ENCODE measurements around the gene SF3A1.

The SF3A1 gene

GRCh38 chr22:30318799-30319419 lies 37.8 kb downstream of the SF3A1 start:
- no peaks in the 10 kb centered on the region for H3K27me3 Mint-ChIP-seq
- peaks cover 93% of the 10 kb centered on the region for H3K4me1 Mint-ChIP-seq (ENCODE audit: low read depth)
- peaks cover 87% of the 10 kb centered on the region for H3K36me3 Mint-ChIP-seq (ENCODE audit: low read depth)
- intact Hi-C loops (cut with micrococcal nuclease), result no loop called here
- H3K4me3 Mint-ChIP-seq, result no peak overlapping the region
- H3K9me3 Mint-ChIP-seq, result no peaks in the 10 kb centered on the region
- peak overlapping the region; percentile 48 for H3K27ac Mint-ChIP-seq

- Mint-ChIP-seq H3K4me3 (no peak overlapping the region), H3K27me3 (no peaks in the 10 kb centered on the region), H3K9me3 (no peaks in the 10 kb centered on the region), H3K27ac (peak overlapping the region; percentile 48), H3K4me1 (ENCODE audit: low read depth) (peaks cover 94% of the 10 kb centered on the region), H3K36me3 (ENCODE audit: low read depth) (peaks cover 87% of the 10 kb centered on the region)
- intact Hi-C loops (cut with micrococcal nuclease), result no loop called here
These were observed 38.9 kb downstream of the SF3A1 start for GRCh38 chr22:30317778-30318177.

DNA sequence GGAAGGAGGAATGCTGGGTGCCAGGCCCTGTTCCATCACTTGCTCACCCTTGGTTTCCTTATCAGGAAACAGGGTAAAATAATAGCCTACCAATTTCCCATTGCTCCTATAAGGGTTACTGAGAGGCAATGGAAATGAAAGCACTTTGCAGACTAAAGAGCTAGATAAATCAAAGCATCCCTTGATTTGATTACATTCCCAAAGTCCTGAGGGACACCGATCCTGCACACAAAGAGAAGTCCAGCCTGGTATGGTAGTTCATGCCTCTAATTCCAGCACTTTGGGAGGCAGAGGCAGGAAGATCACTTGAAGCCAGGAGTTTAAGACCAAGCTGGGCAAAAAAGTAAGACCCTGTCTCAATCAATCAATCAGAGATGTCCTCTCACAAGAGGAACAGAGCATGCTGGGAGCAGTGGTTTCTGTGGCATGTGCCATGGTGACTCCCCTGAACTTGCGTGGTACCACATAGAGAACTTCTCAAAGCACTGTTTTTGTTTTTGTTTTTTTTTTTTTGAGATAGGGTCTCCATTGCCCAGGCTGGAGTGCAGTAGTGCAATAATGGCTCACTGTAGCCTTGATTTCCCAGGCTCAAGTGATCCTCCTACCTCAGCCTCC lies 40.6 kb downstream of the SF3A1 start:
- Mint-ChIP-seq H3K4me3 (no peak overlapping the region), H3K27ac (no peak overlapping the region), H3K36me3 (ENCODE audit: low read depth) (peaks cover 83% of the 10 kb centered on the region)

GRCh38 chr22:30314915-30315314 lies 41.8 kb downstream of the SF3A1 start:
- H3K36me3 Mint-ChIP-seq (ENCODE audit: low read depth), result peaks cover 71% of the 10 kb centered on the region
- H3K9me3 Mint-ChIP-seq, result no peaks in the 10 kb centered on the region
- no peaks in the 10 kb centered on the region for H3K27me3 Mint-ChIP-seq
- H3K4me1 Mint-ChIP-seq (ENCODE audit: low read depth), result peaks cover 99% of the 10 kb centered on the region
- no peak overlapping the region for H3K4me3 Mint-ChIP-seq
- H3K27ac Mint-ChIP-seq, result peak overlapping the region; percentile 42
- intact Hi-C loops (cut with micrococcal nuclease), result no loop called here

More for the DNA sequence above, 40.6 kb downstream of the SF3A1 start:
- H3K9me3 Mint-ChIP-seq, result no peaks in the 10 kb centered on the region
- intact Hi-C loops (cut with micrococcal nuclease), result no loop called here
- peaks cover 99% of the 10 kb centered on the region for H3K4me1 Mint-ChIP-seq (ENCODE audit: low read depth)
- no peaks in the 10 kb centered on the region for H3K27me3 Mint-ChIP-seq

DNA sequence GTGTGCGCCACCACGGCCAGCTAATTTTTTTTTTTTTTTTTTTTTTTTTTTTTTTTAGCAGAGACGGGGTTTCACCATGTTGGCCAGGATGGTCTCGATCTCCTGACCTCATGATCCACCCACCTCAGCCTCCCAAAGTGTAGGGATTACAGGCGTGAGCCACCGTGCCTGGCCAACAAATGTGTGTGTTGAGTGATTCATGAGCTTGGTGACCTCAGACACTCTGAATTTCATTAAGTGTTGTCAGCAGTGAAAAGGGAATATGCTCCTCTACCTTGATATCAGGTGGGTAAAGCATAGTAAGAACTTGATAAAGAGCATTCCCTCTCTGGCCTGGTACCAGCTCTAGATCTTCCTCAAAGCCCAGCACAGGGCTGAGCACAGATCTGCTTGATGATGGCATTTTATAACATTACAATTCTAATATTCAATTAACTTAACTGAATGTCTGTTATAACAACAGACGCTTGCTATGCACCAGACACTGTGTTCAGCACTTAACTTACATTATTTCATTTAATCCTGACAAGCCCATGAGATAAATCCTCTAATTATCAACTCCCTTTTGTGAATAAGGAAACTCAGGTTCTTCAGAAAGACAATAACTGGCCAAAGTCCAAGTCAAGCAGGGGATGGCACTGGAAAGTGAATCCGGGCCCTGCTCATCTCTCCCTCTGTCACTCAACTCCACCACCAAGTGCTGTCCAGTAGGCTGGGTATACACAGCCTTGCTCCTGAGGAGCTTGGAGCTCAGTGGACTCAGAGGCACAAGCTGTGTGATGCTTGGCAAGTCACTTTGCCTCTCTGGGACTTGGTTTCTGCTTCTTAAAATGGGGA lies 42.9 kb downstream of the SF3A1 start:
- peaks cover 64% of the 10 kb centered on the region for H3K36me3 Mint-ChIP-seq (ENCODE audit: low read depth)
- peak overlapping the region; percentile 47 for H3K27ac Mint-ChIP-seq
- no peaks in the 10 kb centered on the region for H3K27me3 Mint-ChIP-seq
- intact Hi-C loops (cut with micrococcal nuclease), result no loop called here
- no peak overlapping the region for H3K4me3 Mint-ChIP-seq
- H3K4me1 Mint-ChIP-seq (ENCODE audit: low read depth), result peaks cover 99% of the 10 kb centered on the region
- H3K9me3 Mint-ChIP-seq, result no peaks in the 10 kb centered on the region

DNA sequence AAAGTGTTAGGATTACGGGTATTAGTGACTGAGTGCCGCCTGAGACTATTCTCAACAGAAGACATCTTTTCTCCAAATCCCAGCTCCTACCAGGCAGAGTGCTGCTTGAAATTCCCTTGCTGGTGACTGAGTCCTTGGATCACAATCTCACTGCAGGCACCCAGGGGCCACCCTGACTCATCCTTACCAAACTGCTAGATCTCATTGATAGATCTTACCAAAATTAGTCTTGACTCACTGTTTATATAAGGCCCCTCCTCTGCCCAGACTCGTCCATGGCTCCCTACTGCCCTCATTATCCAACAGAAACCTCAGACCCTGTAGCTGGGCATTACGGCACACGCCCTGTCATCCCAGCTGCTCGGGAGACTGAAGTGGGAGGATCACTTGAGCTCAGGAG lies 44.6 kb downstream of the SF3A1 start:
- Mint-ChIP-seq H3K27me3 (no peaks in the 10 kb centered on the region), H3K36me3 (ENCODE audit: low read depth) (peaks cover 56% of the 10 kb centered on the region), H3K27ac (peak overlapping the region; percentile 60), H3K9me3 (no peaks in the 10 kb centered on the region), H3K4me1 (ENCODE audit: low read depth) (peaks cover 99% of the 10 kb centered on the region), H3K4me3 (no peak overlapping the region)
- intact Hi-C loops (cut with micrococcal nuclease), result no loop called here

DNA sequence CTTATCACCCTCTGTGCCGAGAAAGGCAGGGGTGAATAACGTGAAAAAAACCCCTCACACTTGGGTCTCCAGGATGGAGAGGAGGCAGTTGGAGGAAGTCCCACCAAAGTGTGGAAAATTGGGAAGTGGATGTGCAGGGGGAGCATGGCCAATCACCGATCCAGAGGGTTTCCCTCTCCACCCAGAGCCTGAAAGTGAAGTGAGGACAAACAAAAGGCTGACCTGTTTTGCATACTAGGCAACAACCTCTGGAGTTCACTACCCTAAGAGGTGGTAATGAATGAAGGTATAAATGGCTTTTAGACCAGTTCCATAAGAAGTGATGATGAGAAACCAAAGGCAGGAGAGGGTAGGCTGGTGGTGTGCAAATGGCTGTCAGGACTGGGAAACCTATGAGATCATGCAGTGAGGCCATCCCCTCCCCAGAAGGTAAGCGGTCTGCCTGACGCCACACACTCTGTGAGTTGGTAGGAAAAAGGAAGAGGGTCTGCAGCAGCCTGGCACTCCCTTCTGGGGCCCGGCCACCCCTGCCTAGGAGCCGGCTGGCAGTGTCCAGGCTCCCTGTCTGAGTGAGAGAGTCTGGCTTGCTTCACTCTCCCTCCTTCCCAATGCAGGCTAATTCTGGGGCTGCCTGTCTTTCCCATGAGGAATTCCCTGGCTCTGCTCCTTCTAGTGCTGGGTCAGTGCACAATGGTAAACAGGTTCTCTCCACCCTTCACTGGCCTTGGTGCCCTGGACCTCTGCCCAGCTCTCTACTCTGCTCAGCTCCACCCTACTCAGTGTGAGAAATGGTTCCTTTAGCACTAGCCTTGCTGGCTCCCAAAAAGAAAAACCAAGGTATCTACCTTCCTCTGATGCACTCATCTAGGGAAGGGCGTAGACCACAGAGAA lies 45.6 kb downstream of the SF3A1 start:
- peaks cover 100% of the 10 kb centered on the region for H3K4me1 Mint-ChIP-seq (ENCODE audit: low read depth)
- peaks cover 50% of the 10 kb centered on the region for H3K36me3 Mint-ChIP-seq (ENCODE audit: low read depth)

DNA sequence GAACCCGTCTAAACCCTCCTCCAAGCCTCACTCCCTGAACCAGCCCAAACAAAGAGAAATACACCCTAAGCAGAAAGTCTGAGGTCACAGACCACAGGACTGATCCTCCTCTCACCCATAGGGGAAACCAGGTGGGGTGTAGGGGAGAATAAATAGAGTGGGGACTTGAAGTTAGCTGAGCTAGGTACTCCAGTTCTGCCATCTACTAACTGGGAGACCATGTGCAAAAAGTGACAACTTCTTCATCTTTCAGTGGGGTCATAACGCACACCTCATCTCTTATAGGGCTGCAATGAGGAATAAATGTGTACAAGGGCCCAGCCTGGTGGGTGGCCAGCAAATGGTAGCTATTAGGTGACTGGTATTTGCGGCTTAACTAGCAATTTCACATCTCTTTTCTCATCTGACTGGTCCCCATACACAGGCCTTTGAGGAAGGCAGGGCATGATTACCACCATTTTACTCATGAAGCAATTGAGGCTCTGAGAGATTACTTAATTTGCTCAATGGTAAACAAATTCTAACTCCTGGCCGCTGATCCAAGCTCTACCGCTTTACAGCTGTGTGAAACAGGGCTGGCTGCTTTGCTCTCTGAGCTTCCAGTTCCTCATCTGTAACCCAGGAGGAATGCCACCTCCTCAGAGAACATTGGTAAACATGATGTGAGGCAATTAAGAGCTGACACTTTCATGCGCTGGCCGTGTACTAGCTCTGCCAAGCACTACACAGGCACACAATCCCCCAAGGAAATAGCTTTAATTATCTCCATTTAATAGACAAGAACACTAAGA lies 46.5 kb downstream of the SF3A1 start:
- peaks cover 40% of the 10 kb centered on the region for H3K36me3 Mint-ChIP-seq (ENCODE audit: low read depth)
- intact Hi-C loops (cut with micrococcal nuclease), result no loop called here

More for the DNA sequence above, 45.6 kb downstream of the SF3A1 start:
- no peaks in the 10 kb centered on the region for H3K9me3 Mint-ChIP-seq
- no peaks in the 10 kb centered on the region for H3K27me3 Mint-ChIP-seq
- no peak overlapping the region for H3K4me3 Mint-ChIP-seq
- H3K27ac Mint-ChIP-seq, result peak overlapping the region; percentile 60
- intact Hi-C loops (cut with micrococcal nuclease), result no loop called here

GRCh38 chr22:30308518-30309230 lies 48.0 kb downstream of the SF3A1 start:
- H3K27ac Mint-ChIP-seq, result peak overlapping the region; percentile 66

More for the DNA sequence above, 46.5 kb downstream of the SF3A1 start:
- H3K4me3 Mint-ChIP-seq, result no peak overlapping the region
- peaks cover 100% of the 10 kb centered on the region for H3K4me1 Mint-ChIP-seq (ENCODE audit: low read depth)
- H3K27ac Mint-ChIP-seq, result peak overlapping the region; percentile 60
- H3K9me3 Mint-ChIP-seq, result no peaks in the 10 kb centered on the region
- no peaks in the 10 kb centered on the region for H3K27me3 Mint-ChIP-seq

DNA sequence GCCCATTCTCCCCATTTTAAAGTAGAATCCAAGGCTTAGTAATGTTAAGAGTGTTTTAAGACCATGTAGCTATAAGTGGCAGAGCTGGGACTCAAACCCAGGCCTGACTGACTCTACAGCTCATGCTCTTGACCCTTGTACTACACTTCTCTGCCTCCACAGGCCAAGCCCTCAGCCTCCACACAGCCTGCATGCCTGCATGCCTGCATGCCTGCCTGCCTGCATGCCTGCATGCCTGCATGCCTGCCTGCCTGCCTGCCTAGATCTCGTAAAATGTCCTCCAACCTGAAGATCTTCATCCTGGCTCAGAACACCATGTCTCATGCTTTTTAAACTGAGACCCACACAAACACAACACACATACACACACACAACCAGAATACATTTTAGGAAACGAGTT lies 48.6 kb downstream of the SF3A1 start:
- Mint-ChIP-seq H3K36me3 (ENCODE audit: low read depth) (peaks cover 41% of the 10 kb centered on the region), H3K9me3 (no peaks in the 10 kb centered on the region), H3K27me3 (no peaks in the 10 kb centered on the region), H3K27ac (peak overlapping the region; percentile 66), H3K4me1 (ENCODE audit: low read depth) (peaks cover 100% of the 10 kb centered on the region), H3K4me3 (no peak overlapping the region)
- intact Hi-C loops (cut with micrococcal nuclease), result no loop called here

More at GRCh38 chr22:30308518-30309230, 48.0 kb downstream of the SF3A1 start:
- intact Hi-C loops (cut with micrococcal nuclease), result no loop called here
- Mint-ChIP-seq H3K9me3 (no peaks in the 10 kb centered on the region), H3K36me3 (ENCODE audit: low read depth) (peaks cover 39% of the 10 kb centered on the region), H3K27me3 (no peaks in the 10 kb centered on the region), H3K4me3 (no peak overlapping the region), H3K4me1 (ENCODE audit: low read depth) (peaks cover 100% of the 10 kb centered on the region)

GRCh38 chr22:30307041-30307574 lies 49.6 kb downstream of the SF3A1 start:
- intact Hi-C loops (cut with micrococcal nuclease), result no loop called here
- peaks cover 100% of the 10 kb centered on the region for H3K4me1 Mint-ChIP-seq (ENCODE audit: low read depth)
- H3K27ac Mint-ChIP-seq, result peak overlapping the region; percentile 85
- H3K36me3 Mint-ChIP-seq (ENCODE audit: low read depth), result peaks cover 41% of the 10 kb centered on the region
- H3K9me3 Mint-ChIP-seq, result no peaks in the 10 kb centered on the region
- no peaks in the 10 kb centered on the region for H3K27me3 Mint-ChIP-seq
- no peak overlapping the region for H3K4me3 Mint-ChIP-seq

DNA sequence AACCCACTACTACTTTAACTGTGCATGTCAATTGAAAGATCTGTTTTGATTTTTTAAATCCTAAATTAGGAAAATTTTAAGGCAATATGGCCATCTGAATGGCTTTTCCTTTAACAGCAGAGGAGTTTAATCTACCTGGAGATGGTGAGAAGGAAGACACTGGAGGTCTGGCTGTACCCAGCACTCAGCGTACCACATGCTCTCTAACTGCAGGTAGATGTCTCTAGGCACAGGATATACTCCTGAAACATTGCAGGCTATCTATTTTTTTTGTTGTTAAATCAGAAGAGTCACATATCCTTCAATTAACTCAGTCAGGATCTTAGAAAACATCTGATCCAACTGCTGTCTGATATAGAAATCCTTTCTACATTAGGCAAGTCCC lies 50.1 kb downstream of the SF3A1 start:
- Mint-ChIP-seq H3K4me1 (ENCODE audit: low read depth) (peaks cover 100% of the 10 kb centered on the region), H3K4me3 (no peak overlapping the region), H3K27me3 (no peaks in the 10 kb centered on the region), H3K36me3 (ENCODE audit: low read depth) (peaks cover 45% of the 10 kb centered on the region), H3K9me3 (no peaks in the 10 kb centered on the region), H3K27ac (peak overlapping the region; percentile 85)
- intact Hi-C loops (cut with micrococcal nuclease), result no loop called here
